ENCODE results near the gene EXOC2.

GRCh38 chr6:613981-614380 lies 79.0 kb downstream of the EXOC2 start:
- TF ChIP-seq CTCF (conservative IDR thresholded peaks at IDR 0.05; ENCODE audit: low read length) = no peak
- no peak for TF ChIP-seq EZH2phosphoT487 (IDR thresholded peaks at IDR 0.05; ENCODE audit: borderline replicate concordance, low read depth, low read length)

All from OCI-LY7 (cell line).